HG03066 (cell line): ENCODE results near the gene KIF21B.

Source experiments
- ATAC-seq: cut with Tn5 transposase; IDR thresholded peaks from one replicate; pipeline ENCODE4 v1.9.1; 2021; ENCODE audit warnings: low read depth; ENCODE audit not compliant: unreplicated experiment

KIF21B gene

DNA sequence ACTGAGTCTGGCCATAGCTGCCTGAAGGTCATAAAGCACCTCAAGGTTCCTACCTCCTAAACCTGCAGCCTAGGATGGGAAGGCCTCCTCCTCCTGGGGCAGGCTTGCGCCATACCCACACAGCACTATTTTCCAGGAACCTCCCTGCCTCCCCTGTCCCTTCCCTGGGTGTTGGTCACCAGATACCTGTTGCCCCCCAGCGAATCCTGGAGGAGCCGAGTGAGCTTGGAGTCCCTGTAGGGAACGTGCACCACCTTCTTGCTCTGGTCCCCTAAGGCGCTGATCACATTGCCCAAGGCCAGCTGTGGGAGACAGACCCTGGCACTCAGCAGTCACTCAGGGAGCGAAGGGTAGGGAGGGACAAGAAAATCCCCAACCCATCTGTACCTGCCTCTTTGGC is 19.4 kb downstream of the KIF21B start:
- ATAC-seq, result no peak

DNA sequence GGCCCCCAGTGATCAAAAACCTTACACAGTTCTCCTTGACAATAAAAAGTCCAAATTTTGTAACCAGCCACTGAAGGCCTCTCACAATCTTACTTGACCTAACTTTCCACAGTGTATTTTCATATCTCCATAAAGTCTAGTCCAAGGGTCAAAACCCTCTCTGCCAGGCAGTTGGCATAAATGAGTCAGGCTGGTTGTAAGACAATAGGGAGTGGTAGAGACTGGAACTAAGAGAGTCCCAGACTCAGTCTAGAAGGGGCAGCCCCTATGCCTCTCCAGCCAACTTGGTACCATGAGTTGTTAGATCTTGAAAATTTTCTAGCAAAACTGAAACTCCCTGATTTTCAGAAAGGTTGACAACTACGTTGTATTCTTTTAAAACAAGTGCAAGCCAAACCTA is 21.0 kb downstream of the KIF21B start:
- no peak for ATAC-seq

DNA sequence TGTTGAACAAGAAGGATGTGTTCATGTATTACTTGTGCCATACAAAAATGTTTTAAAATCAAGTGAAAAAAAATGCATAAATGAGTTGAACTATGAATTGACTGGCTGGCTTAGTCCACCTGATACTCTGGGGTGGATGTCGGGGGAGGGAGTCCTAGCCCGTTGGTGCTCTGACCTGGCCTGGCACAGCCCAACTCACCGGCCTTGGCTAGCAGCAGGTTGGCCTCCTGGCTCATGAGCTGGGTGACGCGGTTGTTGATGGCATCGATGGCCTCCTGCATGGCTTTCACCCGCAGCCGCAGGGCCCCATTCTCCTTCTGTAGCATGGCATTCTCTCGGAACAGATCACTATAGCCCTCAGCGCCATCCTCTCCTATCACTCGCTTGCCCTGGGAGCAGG is 21.6 kb downstream of the KIF21B start:
- no peak for ATAC-seq

DNA sequence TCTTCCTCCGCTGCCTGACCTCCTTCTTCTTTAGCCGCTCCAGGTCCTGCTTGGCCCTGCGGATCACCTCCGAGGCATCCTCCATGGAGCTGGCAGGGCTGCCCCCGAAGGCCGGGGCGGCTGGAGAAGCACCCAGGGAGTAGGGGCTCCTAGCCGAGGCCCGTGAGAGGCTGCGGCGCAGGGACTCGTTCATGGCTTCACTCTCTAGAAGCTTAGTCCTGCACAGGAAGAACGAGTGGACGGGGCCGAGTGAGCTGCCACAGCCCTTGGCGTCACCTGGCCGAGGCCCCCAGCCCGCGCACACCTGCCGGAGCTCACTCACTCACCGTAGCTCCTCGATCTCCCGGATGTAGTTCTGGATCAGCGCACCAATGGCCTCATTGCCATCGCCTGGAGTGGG is 23.1 kb downstream of the KIF21B start:
- no peak for ATAC-seq

DNA sequence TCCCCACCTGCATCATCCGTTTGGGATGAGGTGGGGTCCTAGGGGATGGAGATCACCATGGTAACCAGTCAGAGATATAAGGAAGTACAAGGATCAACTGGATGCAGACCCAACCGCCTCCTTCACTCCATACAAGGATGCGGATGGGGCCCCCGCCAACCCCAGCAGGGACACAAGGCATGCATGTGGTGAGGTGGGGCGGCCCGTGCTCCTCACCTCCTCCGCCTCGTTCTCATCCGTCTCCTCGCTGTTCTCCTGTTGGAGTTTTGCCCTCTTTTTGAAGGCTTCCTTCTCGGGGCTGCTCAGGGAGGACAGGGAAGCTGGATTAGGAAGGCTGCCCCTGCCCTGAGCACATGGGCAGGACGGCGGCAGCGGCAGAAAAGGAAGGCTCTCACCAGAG is 23.8 kb downstream of the KIF21B start:
- no peak for ATAC-seq

DNA sequence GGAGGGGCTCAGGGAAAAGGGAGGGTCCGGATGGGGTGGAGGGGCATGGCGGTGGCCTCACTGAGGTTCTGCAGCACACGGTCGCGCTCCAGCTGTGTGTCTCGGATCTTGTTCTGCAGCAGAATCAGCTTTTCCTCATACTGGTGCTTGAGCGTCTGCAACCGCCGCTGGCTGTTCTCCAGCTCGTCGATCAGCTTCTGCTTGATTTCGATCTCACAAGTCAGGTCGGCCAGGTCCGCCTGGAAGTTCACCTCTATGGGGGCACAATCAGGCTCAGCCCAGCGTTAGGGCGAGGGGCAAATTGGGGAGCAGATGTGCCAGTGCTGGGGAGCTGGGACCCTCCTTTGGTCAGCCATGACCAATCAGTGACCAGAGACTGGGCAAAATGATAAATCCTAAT is 25.2 kb downstream of the KIF21B start:
- no peak for ATAC-seq

- ATAC-seq, result no peak
Measured at GRCh38 chr1:200992382-200993048, 31.0 kb downstream of the KIF21B start.

DNA sequence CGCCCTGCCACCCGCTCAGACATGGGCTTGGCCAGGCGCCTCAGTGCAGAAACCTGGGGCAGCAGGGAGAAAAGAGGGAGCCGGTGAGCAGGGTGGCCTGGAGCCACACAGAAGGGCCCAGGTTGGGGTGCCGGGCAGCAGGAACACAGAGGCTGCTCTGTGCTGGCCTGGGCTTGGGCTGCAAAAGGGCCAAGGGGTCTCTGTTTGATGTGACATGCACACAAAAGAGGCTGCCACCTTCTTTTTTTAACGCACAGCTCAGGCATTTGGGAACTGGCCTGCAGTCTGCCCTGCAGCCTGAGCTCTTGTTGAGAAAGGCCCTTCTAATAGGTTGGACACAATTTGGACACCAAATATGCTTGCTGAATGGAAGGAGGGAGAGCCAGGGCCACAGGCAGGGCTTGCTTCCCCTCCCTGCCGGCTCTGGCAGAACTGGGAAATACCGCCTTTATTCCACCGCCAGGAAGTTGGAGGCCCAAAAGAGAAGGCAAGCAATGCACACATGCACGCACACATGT is 32.4 kb downstream of the KIF21B start:
- ATAC-seq, result no peak

- ATAC-seq, result no peak
Measured at GRCh38 chr1:200990114-200990513, 33.4 kb downstream of the KIF21B start.

DNA sequence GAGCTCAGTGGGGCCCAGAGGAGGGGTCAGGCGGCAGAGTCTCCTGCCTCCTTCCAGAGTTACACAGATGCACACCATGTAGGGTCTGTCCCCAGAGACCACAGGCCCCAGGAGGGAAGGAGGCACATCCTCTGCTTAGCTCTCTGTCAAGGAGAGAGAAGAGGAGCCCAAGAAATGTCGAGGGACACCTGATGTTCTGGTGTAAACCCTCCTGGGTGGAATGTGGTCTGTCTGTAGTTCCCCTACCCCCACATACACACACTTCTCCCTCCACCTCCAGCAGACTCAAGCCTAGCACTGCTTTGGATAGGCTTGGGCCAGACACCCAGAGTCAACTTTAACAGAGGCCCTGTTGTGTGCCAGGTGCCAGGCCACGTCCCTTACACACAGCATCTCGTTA is 34.2 kb downstream of the KIF21B start:
- no peak for ATAC-seq

DNA sequence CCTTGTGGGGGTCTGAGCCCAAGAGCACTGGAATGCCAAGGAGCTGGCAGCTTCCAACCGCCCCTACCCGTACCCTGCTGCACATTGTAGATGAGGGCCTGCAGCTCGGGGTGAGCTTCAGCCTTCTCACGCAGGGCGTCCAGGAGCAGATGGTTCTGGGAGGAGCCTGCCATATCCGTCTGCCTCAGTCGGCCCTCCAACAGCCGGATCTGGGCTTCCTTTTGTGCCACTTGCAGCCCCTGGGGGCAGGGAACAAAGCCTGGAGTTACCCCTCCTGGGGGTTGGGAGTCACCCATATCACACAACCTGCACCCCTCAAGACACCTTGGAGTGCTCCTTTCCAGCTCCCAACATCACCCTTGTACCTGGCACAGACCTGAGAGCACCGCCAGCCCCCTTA is 34.8 kb downstream of the KIF21B start:
- ATAC-seq, result no peak

DNA sequence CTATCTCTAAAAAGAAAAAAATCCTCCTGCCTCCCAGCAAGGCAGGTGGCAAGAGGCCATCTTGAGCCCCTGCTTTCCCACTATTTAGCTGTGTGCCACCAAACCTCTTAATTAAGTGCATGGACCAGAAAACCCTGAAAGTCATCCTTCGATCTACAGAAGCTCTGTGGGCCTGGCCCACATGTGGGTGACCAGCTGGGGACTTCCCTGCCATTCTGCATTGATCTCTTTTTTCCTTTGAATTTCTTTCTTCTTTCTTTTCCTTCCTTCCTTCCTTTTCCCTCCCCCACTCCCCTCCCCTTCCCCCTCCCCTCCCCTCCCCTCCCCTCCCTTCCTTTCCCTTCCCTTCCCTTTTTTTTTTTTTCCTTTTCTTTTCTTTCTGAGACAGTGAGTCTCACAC is 38.0 kb downstream of the KIF21B start:
- no peak for ATAC-seq

GRCh38 chr1:200983035-200983561 is 40.4 kb downstream of the KIF21B start:
- no peak for ATAC-seq

DNA sequence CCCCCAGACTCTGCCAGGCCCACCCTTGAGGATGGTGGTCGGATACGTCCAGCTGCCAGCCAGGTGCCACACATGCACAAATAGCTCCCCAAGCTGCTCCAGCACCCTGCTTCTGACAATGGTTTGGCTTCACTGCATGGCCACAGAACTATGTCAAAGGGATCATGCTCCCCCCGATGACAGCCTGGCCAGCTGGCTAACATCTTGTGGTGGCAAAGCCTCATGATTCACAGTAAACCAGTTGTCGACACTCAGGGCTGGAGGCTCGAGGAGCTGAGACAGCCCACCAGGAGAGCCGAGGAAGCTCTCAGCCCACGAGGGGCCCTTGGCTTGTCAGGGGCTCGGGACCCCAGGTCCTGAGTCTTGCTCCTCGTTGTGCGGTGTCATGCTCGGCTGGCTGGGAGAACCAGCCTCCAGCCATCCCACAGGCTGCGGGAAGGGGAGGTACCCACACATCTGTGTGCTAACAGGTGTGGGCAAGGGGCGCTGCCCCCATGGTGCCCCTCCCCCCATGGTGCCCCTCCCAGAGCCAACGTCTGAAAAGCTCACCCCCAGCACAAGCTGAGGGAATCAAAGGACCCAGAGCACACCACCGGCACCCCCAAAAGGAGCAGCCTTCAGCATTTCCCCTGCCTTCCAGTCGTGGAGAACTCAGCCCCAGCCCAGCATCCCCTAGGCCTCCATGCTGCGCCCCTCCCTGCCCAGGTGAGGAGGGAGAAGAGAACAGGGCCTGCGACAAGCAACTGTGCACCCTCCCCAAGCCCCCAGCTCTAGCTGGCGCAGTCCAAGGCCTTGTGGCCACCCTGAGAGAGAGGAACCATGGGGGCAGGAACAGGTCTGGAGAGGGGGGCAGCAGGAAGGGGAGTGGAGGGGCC is 41.2 kb downstream of the KIF21B start:
- no peak for ATAC-seq

DNA sequence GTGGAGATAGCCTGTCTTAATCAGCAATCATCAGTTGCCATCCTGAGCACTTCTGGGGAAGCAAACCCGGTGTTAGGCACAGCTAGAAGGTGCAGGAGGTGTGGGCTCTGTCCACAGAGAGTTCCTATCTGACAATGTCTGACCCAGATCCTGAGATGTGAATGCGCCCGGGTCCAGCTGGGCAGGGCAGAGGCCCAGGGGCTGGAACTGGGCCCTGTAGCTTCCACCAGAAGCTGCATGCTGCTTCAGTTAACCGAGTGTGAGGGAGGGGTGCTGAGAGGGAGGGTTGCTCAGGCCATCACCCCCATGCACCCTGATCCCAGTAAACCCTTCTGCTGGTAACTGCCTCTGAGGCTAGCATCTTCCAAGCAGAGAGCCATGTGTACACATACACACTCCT is 42.2 kb downstream of the KIF21B start:
- no peak for ATAC-seq

GRCh38 chr1:200980873-200981272 is 42.6 kb downstream of the KIF21B start:
- no peak for ATAC-seq

GRCh38 chr1:200980452-200980772 is 43.1 kb downstream of the KIF21B start:
- ATAC-seq, result no peak

DNA sequence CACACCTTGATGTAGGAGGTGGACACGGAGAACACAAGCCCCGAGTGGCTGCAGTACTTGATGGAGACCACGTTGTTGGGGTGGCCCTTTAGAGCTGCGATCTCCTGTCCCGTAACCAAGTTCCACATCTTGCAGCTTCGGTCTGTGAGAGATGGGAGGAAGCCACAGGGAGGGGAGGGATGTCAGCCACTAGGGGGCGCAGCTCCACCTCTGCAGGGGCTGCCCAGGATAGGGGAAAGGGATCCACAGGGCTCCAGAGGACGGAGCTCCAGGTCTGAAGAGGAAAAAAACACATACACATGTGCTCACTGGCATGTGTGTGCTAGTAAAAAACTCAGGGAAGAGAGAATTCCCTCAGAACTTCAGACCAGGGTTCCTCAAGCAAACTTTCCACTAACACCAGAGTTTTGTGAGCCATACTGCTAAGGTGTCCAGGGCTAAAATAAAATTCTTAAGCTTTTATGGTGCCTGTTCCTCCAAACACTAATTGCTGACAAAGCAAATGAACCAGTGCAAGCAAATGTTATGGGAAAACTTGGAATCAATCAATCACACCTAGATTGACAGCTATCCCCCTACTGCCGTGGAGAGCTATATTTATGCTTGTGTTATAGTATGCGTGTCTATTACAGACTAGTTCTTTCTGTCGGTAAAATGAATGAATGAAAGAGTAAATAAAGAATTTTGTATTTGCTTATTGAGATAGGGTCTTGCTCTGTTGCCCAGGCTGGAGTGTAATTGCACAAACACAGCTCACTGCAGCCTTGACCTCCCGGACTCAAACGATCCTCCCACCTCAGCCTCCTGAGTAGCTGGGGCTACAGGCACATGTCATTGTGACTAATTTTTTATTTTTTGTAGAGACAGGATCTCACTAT is 43.7 kb downstream of the KIF21B start:
- no peak for ATAC-seq

GRCh38 chr1:200977071-200977754 is 46.3 kb downstream of the KIF21B start:
- ATAC-seq, result no peak

DNA sequence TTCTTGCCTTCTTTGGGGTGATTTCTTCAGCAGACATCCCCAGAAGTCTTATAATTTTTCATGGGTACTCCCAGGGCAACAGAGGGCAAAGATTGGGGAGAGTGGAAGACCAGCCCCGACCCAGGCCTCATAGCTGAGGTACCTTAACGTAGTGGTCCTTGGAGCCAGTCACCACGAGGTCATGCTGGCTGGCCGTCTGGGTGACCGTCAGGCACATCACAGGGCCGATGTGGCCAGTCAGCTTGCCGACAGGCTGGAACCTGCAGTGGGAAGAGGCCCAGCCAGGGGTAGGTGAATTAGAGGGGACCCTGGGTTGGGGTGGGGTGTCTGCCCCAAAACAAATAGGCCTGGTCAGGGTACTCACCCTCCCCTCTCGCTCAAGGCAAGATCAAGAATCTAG is 46.9 kb downstream of the KIF21B start:
- no peak for ATAC-seq
